Panc1 (cell line): ENCODE data around the gene GPC6.

Experiments used
- POLR2AphosphoS5 ChIP-seq: IDR thresholded peaks from 2 replicates; pipeline ENCODE4 v1.6.1; 2012; ENCODE audit warnings: mild to moderate bottlenecking, low read depth, low read length, moderate library complexity
- SIN3A ChIP-seq: IDR thresholded peaks from 2 replicates; pipeline ENCODE4 v1.6.1; 2012; ENCODE audit warnings: low read depth, mild to moderate bottlenecking, low read length, moderate library complexity, borderline replicate concordance; ENCODE audit not compliant: insufficient read depth
- TF ChIP-seq, protein P1 (sequence below): fragments of 450-650 bp; IDR thresholded peaks from 2 replicates; pipeline ENCODE4 v1.5.1; 2017; ENCODE audit warnings: mild to moderate bottlenecking
- TF ChIP-seq, protein P2 (sequence below), 2 experiments: IDR thresholded peaks; 2 replicates each; pipeline ENCODE4 v1.6.1; 2011 to 2012; ENCODE audit warnings: low read depth in 2 of 2, control low read depth in 1 of 2, low read length in 1 of 2, mild to moderate bottlenecking in 1 of 2, moderate library complexity in 1 of 2; ENCODE audit not compliant: insufficient read depth in 1 of 2

DNA sequence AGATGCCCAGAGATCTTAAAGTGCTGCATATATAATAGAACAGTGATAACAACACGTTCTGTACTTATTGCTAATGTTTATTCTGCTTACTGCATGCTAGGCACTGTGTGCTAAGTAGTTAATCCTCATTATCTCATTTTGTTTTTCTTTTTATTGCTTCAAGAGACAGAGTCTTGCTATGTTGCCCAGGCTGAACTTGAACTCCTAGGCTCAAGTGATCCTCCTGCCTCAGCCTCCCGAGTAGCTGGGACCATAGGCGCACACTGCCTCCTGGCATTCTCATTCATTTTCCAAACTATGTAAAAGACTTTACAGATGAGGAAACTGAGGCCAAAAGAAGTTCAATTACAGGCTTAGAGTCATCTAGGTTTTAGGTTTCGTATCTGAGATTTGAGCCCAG is 548.4 kb downstream of the GPC6 start:
- TF ChIP-seq, protein P1, sequence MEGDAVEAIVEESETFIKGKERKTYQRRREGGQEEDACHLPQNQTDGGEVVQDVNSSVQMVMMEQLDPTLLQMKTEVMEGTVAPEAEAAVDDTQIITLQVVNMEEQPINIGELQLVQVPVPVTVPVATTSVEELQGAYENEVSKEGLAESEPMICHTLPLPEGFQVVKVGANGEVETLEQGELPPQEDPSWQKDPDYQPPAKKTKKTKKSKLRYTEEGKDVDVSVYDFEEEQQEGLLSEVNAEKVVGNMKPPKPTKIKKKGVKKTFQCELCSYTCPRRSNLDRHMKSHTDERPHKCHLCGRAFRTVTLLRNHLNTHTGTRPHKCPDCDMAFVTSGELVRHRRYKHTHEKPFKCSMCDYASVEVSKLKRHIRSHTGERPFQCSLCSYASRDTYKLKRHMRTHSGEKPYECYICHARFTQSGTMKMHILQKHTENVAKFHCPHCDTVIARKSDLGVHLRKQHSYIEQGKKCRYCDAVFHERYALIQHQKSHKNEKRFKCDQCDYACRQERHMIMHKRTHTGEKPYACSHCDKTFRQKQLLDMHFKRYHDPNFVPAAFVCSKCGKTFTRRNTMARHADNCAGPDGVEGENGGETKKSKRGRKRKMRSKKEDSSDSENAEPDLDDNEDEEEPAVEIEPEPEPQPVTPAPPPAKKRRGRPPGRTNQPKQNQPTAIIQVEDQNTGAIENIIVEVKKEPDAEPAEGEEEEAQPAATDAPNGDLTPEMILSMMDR, result no peak
- TF ChIP-seq, protein P2, sequence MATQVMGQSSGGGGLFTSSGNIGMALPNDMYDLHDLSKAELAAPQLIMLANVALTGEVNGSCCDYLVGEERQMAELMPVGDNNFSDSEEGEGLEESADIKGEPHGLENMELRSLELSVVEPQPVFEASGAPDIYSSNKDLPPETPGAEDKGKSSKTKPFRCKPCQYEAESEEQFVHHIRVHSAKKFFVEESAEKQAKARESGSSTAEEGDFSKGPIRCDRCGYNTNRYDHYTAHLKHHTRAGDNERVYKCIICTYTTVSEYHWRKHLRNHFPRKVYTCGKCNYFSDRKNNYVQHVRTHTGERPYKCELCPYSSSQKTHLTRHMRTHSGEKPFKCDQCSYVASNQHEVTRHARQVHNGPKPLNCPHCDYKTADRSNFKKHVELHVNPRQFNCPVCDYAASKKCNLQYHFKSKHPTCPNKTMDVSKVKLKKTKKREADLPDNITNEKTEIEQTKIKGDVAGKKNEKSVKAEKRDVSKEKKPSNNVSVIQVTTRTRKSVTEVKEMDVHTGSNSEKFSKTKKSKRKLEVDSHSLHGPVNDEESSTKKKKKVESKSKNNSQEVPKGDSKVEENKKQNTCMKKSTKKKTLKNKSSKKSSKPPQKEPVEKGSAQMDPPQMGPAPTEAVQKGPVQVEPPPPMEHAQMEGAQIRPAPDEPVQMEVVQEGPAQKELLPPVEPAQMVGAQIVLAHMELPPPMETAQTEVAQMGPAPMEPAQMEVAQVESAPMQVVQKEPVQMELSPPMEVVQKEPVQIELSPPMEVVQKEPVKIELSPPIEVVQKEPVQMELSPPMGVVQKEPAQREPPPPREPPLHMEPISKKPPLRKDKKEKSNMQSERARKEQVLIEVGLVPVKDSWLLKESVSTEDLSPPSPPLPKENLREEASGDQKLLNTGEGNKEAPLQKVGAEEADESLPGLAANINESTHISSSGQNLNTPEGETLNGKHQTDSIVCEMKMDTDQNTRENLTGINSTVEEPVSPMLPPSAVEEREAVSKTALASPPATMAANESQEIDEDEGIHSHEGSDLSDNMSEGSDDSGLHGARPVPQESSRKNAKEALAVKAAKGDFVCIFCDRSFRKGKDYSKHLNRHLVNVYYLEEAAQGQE (IDR thresholded peaks at IDR 0.05; ENCODE audit: insufficient read depth in 1 of 2, low read depth in 2 of 2, low read length in 1 of 2), result no peak
- TF ChIP-seq POLR2AphosphoS5 (no peak), SIN3A (no peak)
